DMS79 (cell line): ENCODE results near the gene CD4.

Experiments
- DNase-seq: peaks from one replicate; lab custom pipeline; 2025; lab: John Stamatoyannopoulos, UW

CD4 gene

DNA sequence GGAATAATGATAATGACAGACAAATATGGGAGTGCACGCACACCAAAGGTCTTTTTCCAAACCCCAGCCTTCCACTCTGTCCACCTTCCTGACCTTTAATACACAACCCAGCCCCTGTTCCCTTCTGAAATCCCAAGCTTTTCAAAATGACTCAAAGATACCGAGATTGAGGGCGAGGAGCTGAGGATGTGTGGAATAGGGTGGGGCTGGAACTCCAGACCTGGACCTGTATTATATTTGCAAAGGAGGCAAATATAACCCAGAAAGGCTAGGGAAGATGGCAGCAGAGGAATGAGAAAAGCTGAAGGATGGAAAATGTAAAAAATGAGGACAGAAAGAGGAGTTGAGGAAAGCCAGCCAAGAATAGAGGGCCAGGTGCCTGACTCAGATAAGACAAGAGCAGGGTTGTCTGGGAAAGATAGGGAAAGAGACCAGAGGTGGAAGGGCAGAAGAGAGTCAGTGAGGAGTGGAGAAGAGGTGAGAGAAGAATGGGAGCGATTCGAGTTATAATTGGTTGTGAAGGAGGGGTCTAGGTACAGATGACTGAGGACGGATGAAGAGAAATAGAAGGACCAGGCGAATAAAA lies 24.2 kb upstream of the CD4 start:
- DNase-seq = peak; percentile 27

DNA sequence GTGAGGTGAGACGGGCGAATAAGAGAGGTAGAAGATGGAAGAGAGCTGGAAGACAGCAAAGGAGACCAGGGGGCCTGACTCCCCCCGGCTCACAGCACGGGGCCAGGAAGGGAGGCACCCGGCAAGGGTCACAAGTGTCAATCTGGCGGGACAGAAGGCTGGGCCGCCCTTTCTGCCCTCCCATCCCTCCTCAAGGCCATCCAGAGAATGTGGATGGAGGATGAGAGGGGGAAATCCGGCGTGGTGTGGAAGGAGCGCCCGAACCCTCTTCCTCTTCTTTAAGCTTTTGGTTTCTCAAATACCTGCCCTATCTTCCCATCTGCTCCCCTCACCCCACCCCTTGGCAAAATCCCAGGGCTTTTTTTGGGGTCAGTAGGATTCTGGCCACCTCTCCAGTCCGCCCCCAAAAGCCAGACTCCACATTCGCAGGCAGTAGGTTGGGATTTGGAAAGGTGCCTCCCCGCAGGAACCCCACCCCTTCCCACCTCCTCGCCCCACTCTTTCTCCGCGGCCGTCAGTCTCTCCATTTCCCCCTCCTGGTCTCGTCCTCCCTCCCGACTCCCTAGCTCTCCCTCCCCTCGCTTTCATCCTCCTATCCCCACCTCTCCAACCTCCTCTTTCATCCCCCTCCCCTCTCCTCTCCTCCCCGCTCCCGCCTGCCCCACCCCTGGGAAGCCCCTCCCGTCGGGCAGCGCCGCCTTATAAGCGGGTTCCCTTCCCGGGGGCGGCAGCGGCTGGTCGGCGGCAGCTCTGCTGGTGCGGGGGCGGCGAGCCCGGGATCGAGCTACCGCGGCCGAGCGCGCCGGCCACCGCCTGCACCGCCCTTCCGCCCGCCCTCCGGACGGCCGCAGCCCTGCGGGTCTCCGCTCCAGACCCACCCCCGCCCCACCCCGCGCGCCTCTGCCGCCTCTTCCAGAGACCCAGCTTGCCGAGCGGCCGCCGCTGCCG lies 23.4 kb upstream of the CD4 start, which contains the start of gene PTMS:
TSS of gene PTMS (plus strand) at position 730 of the 948 bp plus-strand sequence. CDS start 343 bp downstream, outside the sequence.
- DNase-seq = peak; percentile 95

DNA sequence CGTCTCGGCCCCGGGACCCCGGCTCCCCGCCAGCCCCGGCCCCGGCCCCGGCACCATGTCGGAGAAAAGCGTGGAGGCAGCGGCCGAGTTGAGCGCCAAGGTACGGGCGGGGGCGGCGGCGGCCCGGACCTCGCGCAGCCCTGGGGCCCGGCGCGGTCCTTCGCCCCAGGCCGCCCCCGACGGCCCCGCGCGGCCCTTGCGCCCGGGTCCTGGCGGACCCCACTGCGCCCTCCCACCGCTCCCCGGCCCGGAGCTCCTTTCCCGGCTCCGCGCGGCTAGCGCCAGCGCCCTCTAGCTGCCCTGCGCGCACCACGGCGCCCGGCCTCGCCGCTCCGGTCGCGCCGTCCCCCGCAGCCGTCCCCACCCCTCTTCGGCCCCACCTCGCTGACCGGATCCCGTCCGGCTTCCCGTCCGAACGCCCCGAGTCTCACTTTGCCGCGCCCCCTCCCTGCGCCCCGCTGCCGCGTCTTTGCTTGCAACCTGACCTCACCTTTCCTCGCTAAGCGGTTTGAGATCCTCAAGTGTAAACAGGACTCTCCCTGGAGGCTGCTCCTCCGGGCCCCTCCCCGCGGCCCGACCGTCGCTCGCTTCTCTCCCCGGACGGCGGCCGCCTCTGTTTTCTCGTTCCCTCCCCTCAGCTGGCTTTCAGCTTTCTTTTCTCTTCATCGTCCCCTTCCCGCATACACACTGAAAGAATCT lies 22.5 kb upstream of the CD4 start:
- DNase-seq = peak; percentile 60

DNA sequence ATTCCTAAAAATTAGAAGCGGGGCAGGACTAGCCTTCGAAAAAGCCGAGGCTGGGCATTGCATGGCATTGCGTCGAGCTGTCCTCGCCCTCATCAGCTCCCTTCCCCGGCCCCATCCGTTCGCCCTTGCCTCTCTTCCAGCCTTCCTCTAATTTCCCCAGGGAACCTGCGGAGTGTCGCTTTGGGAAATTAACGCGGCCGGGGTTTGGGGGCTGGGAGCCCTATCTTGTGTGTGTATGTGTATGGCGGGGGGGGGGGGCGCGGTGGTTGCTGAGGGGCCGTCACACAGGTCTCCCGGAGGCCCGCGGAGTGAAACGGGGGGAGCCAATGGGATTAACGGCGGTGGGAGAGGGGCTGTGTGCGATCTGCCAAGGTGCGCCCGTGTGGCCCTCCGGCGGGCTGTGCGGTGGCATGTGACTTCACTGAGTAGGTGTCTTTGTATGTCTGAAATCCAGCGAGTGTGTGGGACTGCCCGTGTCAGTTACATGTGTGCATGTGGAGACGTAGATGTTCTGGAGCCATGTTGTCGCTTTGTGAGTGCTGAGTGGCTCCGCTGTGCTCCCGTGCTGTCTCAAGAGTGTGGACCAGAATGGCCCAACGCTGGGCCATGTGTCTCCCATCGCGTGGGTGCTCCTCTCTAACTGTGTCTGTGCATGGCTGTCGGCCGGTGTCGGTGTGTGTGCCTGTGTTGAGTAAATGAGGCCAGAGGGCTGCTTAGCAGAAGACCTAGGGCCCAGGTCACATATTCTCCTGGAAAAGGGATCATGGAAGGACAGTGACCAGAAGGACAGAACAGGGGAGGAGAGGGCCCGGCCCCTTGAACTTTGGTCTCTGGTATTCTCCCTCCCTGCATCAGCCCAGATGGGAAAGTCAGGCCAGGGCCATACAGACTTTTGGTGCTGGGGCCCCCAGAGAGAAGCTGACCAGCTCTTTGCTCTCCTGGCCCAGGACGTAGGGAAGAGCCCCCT lies 21.7 kb upstream of the CD4 start:
- peak; percentile 34 for DNase-seq

DNA sequence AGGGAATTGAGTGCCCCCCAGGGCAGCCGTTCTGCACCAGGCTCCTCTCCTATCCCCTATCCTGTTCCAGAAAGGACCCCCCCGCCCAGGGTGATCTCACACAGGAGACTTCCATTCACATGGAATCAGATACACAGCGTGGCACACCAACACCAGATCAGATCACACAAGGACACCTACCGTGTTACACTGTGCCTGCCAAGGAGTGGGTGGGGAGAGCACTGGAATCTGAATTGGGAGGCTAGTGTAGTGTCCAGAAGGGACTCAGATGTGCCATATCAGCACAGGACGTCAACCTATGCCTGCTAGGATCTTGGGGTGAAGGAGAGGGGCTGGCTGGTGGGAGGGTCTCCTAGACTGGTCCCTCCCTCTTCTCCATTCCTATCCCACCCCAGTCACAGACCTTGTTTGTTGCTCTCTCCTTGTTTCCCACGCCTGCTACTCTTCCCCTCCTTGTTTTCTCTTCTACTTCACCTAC lies 20.9 kb upstream of the CD4 start:
- DNase-seq = peak; percentile 32

DNA sequence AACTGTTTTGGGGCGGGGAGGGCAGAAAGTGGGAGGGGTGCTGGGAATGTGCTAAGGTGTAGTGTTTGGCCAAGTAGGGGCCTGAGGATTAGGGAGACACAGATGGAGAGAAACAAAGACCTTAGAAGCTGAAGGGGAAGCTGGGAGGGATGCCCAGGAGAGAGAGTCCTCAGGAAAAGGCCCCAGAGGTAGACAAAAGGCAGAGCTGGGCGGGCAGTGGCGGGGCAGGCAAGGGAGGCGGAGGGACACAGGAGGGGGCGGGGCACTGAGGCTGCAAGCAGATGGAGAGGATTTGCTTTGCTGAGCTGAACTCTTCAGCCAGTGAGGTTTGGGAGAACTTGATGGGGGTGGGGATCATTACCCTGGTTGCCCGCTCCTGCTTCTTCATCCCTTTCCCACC lies 20.3 kb upstream of the CD4 start:
- DNase-seq = peak; percentile 32

DNA sequence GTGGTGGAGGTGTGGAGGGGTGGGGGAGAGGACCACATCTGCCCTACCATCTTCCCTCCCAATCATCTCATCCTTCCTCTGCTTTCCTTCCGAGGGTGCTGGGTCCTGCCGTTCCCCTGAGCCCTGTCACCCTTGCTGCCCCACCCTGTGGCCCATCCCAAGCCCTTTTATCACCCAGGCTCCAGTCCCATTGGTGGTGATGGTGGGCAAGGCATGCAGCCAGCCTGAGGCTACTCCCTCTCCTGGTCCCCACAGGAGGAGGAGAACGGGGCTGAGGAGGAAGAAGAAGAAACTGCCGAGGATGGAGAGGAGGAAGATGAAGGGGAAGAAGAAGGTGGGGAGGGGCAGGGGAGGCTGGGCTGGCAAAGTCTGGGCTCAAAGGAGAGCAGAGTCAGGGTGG lies 19.7 kb upstream of the CD4 start:
- DNase-seq = no peak

DNA sequence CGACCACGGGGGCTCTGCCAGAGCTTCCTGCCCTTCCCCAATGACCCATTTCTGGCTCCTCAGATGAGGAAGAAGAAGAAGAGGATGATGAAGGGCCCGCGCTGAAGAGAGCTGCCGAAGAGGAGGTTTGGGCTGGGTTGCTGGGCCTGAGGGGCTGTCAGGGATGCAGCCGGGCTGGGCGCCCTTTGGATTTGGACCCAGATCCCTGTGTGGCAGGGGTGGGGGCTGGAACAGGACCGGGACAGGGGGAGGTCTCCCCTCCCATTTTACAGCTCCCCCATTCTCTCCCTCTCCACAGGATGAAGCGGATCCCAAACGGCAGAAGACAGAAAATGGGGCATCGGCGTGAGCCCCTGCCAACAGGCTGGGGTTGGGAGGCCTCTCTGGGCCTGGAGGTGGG lies 19.2 kb upstream of the CD4 start:
- DNase-seq = no peak

DNA sequence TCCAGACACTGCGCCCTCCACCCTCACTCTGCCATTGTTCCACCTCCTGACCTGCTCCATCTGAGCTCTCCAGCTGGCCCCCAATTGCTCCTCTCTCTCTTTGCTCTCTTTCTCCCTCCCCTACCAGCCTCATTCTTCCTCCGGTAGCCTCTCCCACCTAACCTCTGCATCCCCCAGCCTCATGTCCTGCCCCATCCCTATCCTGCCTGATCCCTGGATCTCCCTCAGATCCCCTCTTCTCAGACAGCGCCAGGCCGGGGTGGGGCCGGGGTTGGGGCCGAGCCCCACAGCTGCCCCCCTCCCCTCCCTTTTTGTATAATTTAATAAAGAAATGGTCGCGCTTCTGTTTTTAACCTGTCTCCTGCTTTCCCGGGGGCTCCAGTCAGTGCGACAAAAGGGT lies 18.7 kb upstream of the CD4 start:
- no peak for DNase-seq

DNA sequence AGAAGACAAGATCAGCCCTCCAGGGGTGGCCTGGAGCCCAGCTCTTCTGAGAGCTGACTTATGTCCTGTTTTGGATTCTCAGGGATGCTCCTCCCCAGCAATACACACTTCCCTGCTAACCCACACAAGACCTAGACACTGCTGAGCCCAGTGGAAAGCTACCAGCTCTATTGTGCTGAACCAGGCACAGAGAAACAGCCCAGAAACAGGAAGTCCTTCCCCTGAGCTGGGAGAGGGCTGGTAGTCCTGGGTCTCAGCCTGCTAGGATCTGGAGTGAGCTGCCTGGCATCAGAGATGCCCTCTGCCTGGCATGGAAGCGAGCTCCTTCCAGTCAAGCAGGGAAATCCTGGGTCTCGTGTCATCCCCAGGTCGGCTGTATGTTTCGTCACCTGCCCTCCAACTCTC lies 18.2 kb upstream of the CD4 start:
- DNase-seq = no peak

DNA sequence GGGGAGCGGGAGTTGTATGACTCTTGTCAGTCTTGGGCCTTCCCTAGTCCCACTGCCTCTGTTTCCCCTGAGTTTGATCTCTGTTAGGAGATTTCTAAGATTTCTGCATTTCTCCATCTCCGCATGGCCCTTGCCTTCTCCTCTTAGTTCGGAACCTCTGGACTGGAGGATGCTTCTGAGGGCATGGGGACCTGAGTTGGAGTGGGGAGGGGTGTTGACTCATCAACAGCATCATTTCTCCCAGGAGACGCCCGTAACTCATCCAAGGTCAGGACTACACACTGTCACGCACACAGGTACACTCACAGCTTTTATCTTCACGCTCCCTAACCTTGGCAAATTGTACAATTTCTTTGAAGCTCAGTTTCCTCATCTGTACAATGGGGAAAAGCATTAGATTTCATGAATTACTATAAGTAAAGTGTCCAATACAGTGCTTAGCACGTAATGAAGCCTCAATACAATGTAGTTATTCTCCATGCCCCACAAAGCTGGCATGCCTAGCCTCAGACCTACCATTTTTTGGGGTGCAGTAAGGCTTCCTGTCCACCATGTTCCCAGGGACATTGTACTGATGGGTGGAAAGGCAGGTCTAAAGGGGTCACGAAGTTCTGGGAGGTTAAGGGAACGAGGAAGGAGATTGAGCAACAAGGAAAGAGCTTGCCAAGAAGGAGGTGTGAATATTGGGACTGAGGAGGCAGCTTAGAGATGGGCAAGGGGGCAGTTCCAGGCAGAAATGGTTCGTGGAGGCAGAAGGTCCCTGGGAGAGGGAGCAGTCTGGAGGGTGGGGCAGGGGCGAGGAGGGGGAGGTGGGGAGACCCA lies 17.6 kb upstream of the CD4 start:
- no peak for DNase-seq

DNA sequence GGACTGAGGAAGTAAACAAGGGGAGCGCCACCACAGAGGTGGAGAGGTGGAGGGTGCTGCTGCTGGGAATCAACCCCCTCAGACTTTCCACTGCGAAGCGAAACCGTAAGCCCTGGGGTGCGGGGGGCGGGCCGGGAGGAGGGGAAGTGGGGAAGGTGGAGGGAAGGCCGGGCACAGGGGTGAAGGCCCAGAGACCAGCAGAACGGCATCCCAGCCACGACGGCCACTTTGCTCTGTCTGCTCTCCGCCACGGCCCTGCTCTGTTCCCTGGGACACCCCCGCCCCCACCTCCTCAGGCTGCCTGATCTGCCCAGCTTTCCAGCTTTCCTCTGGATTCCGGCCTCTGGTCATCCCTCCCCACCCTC lies 17.0 kb upstream of the CD4 start, which contains the start of gene LAG3:
TSS of gene LAG3 (plus strand) at position 190 of the 365 bp plus-strand sequence. CDS start 333 bp downstream, outside the sequence.
- no peak for DNase-seq

DNA sequence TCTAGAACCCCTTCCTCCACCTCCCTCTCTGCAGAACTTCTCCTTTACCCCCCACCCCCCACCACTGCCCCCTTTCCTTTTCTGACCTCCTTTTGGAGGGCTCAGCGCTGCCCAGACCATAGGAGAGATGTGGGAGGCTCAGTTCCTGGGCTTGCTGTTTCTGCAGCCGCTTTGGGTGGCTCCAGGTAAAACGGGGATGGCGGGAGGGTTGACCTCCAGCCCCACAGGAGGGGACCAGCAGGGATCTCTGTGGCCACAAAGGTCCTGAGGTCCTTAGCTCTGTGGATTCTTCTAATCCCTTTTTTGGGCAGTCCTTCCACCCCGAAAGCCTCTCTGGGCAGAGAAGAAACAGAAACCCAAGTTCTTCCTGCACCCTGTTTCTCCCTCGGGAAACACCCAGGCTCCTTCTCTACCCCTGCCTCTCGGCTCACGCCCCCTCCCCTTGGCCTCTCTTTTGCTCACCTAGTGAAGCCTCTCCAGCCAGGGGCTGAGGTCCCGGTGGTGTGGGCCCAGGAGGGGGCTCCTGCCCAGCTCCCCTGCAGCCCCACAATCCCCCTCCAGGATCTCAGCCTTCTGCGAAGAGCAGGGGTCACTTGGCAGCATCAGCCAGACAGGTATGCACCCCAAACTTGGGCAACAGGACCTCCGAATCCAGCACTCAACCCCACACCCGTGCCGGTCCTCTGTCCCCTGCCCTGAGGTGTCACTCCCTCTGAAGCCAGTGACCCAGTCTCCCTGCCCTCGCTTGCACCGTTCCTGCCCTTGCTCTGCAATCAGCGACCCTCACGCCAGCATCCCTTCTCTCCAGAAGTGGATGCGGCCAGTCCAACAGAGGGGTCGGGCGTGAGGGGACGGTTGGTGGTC lies 16.4 kb upstream of the CD4 start:
- DNase-seq = no peak

DNA sequence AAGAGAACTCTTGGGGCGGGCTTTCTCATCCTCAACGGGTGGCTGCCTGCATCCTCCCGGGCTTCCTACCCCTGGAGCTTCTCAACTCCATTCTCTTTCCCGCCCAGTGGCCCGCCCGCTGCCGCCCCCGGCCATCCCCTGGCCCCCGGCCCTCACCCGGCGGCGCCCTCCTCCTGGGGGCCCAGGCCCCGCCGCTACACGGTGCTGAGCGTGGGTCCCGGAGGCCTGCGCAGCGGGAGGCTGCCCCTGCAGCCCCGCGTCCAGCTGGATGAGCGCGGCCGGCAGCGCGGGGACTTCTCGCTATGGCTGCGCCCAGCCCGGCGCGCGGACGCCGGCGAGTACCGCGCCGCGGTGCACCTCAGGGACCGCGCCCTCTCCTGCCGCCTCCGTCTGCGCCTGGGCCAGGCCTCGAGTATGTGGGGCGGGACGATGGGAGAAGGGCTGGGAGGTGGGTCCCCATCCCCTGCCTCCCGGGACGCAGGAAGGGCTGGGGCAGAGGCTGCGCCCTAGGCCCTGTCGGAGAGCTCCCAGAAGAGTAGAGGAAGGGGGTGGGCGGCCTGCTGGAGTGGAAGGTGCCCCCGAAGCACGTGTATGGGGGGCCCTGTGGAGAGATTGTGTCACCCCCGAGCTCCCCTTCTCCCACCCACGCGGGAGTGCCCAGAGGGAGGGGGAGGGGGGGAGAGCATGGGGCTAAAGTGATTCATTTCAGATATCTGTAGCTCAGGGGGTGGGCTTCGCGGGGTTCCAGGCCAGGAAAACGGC lies 15.6 kb upstream of the CD4 start:
- DNase-seq = no peak

DNA sequence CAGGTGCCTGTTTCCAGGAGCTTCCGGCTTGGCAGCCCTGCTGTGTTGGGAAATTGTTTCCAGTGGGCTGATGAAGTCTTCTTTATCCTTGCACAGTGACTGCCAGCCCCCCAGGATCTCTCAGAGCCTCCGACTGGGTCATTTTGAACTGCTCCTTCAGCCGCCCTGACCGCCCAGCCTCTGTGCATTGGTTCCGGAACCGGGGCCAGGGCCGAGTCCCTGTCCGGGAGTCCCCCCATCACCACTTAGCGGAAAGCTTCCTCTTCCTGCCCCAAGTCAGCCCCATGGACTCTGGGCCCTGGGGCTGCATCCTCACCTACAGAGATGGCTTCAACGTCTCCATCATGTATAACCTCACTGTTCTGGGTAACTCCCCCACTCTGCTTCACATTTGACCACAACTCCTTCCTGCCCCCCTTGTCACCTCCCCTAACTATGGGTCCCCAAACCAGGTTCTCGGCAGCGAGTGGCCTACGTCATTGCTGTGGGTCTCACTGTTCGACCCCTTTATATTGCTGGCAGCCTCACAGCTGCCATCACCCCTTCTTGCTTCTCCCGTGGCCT lies 14.7 kb upstream of the CD4 start:
- no peak for DNase-seq

DNA sequence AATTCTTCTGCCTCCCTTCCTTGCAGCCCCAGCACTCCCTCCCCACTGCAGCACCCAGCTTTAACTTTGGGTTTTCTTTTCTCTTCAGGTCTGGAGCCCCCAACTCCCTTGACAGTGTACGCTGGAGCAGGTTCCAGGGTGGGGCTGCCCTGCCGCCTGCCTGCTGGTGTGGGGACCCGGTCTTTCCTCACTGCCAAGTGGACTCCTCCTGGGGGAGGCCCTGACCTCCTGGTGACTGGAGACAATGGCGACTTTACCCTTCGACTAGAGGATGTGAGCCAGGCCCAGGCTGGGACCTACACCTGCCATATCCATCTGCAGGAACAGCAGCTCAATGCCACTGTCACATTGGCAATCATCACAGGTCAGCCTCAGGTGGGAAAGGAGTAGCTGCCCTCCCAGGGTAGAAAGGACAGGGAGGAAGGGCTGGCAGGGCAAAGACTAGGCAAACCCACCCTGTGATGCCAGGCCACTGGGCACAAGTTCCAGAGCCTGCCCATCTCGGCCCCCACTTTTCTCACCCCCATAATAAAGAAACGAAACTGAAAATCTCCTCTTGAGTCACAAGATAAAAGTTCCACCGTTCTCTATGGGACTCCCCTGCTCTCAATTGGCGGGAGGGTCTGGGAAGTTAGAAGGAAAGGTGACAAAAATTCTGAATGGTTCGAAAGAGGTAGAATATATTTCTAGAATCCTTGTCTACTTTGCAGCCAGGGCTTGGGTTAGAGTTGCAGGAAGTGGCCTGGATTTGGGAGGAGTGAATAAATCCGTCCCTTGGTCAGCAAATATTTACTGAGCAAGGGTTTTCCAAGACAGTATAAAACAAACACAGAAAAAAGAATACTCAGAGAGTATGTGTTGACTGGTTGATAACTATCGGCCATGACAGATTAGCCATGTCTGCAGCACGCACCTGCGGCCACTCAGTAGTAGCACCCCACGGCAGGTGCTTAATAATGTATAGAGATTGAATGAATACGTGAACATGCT lies 13.8 kb upstream of the CD4 start:
- no peak for DNase-seq

DNA sequence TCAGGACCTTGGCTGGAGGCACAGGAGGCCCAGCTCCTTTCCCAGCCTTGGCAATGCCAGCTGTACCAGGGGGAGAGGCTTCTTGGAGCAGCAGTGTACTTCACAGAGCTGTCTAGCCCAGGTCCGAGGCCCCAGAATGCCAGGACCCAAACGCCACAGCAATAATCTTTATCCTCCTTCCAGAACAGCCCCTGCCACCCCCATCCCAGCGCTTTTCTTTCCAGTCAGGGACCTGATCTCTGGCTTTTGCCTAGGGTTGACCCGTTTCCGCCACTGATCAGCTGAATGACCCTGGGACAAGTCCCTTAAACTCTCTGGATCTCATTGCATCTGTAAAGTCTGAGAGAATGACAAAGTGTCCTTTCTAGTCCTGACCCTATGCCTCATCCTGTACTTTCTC lies 11.9 kb upstream of the CD4 start:
- DNase-seq = no peak
